ENCODE measurements around the gene PLEKHA6.

The PLEKHA6 gene

GRCh38 chr1:204176049-204176448, 183.7 kb downstream of the PLEKHA6 start:
- no peak for DNase-seq

- no peak for DNase-seq
Measured at GRCh38 chr1:204174958-204175357, 184.8 kb downstream of the PLEKHA6 start.

- no peak for DNase-seq
Measured at GRCh38 chr1:204172404-204173029, 187.2 kb downstream of the PLEKHA6 start.

GRCh38 chr1:204171751-204172178, 188.0 kb downstream of the PLEKHA6 start:
- DNase-seq, result no peak

- DNase-seq, result no peak
Measured at GRCh38 chr1:204170494-204171155, 189.1 kb downstream of the PLEKHA6 start.

GRCh38 chr1:204169858-204170257, 189.9 kb downstream of the PLEKHA6 start:
- DNase-seq, result no peak
